HCT116 (cell line): Measurements from ENCODE around the gene BNC2. TPM values are rescaled to one million over a fixed set of nuclear protein-coding genes. Genes with fewer than 3 reads are reported as not detected.

Source experiments
- ATAC-seq: fragments of 200-7000 bp; cut with Tn5 transposase; 2 replicates; pipeline ENCODE4 v1.9.1; 2020; ENCODE audit warnings: mild to moderate bottlenecking, moderate library complexity
- BruUV-seq: library from RNA; stranded (reverse); fragments of 400-500 nt; replicated peaks from 2 replicates; lab custom pipeline; 2021; lab: Mats Ljungman, UMichigan
- CTCF ChIA-PET: fragments of 300-600 bp; sonication (Branson Sonifier 250); formaldehyde crosslinking; loops from one replicate; lab custom pipeline; 2021; ENCODE audit warnings: antibody characterized with exemption; lab: Charles Lee
- POLR2A ChIA-PET: fragments of 300-600, 350-600 bp; sonication (Branson Sonifier 250); formaldehyde crosslinking; loops from one replicate; lab custom pipeline; 2021; ENCODE audit warnings: antibody characterized with exemption; lab: Charles Lee
- RAD21 ChIA-PET, 2 experiments: fragments of 300-600 bp; sonication (Branson Sonifier 250); formaldehyde crosslinking; loops; one replicate each; lab custom pipeline; 2023; ENCODE audit warnings: low total read pairs in 2 of 2; ENCODE audit not compliant: uncharacterized antibody in 2 of 2, unreplicated experiment in 2 of 2, low non-redundant PET in 1 of 2; lab: Charles Lee
- DNase-seq: peaks from one replicate; pipeline ENCODE4 v3.0.0-alpha.2; 2010; ENCODE audit warnings: low read depth, low spot score
- H2AFZ ChIP-seq: fragments of 200-600 bp; shearing (Covaris generic), sonication (generic); 2 replicates; pipeline ENCODE4 v1.6.1; 2017; ENCODE audit warnings: low read depth, mixed run types, mixed read lengths, antibody characterized with exemption, low read length; ENCODE audit not compliant: poor library complexity, severe bottlenecking
- H3K27ac ChIP-seq: 2 replicates; pipeline ENCODE4 v1.5.1; 2012; ENCODE audit warnings: low read depth, low read length
- H3K27me3 ChIP-seq: fragments of 200-600 bp; sonication (generic); 2 replicates; pipeline ENCODE4 v1.6.1; 2016; ENCODE audit warnings: mixed run types, low read length, mixed read lengths; ENCODE audit not compliant: insufficient read depth
- H3K36me3 ChIP-seq, 2 experiments: fragments of 200-500 bp in 1 of 2; fragments of 200-600 bp in 1 of 2; sonication (Bioruptor generic) in 1 of 2; sonication (generic) in 1 of 2; 2 replicates each; pipeline versions ENCODE4 v1.5.1 to v1.6.1; 2014 to 2016; ENCODE audit warnings: low read length in 2 of 2, inconsistent platforms in 1 of 2, mixed read lengths in 1 of 2, mixed run types in 1 of 2; ENCODE audit not compliant: insufficient read depth in 2 of 2, control insufficient read depth in 1 of 2
- H3K4me1 ChIP-seq, 2 experiments: fragments of 200-600 bp in 1 of 2; sonication (generic) in 1 of 2; 2 replicates each; pipeline versions ENCODE4 v1.5.1 to v1.6.1; 2012 to 2017; ENCODE audit warnings: low read length in 2 of 2, inconsistent platforms in 1 of 2, mild to moderate bottlenecking in 1 of 2, mixed read lengths in 1 of 2, mixed run types in 1 of 2, moderate library complexity in 1 of 2; ENCODE audit not compliant: insufficient read depth in 2 of 2, control insufficient read depth in 1 of 2
- H3K4me2 ChIP-seq: fragments of 200-600 bp; sonication (generic); 2 replicates; pipeline ENCODE4 v1.6.1; 2017; ENCODE audit warnings: mixed run types, low read length, mixed read lengths
- H3K4me3 ChIP-seq, 2 experiments: fragments of 200-600 bp in 1 of 2; sonication (generic) in 1 of 2; replicated peaks in 1 of 2; 2 replicates each; pipeline ENCODE4 v1.5.1; 2011 to 2016; ENCODE audit warnings: low read length in 2 of 2, control low read depth in 1 of 2, low read depth in 1 of 2, mild to moderate bottlenecking in 1 of 2, mixed read lengths in 1 of 2, mixed run types in 1 of 2
- H3K79me2 ChIP-seq: fragments of 200-600 bp; sonication (generic); 2 replicates; pipeline ENCODE4 v1.6.1; 2017; ENCODE audit warnings: mild to moderate bottlenecking, mixed run types, low read length, moderate library complexity, mixed read lengths; ENCODE audit not compliant: insufficient read depth
- H3K9ac ChIP-seq: fragments of 200-600 bp; sonication (generic); 2 replicates; pipeline ENCODE4 v1.6.1; 2016; ENCODE audit warnings: low read length, mixed read lengths
- H3K9me2 ChIP-seq: fragments of 200-600 bp; sonication (generic), shearing (Covaris generic); 2 replicates; pipeline ENCODE4 v1.6.1; 2017; ENCODE audit warnings: mixed run types, mild to moderate bottlenecking, moderate library complexity; ENCODE audit not compliant: insufficient read depth
- H3K9me3 ChIP-seq, 2 experiments: fragments of 200-500 bp in 1 of 2; fragments of 200-600 bp in 1 of 2; sonication (Bioruptor generic) in 1 of 2; sonication (generic) in 1 of 2; 2 replicates each; pipeline ENCODE4 v1.6.1; 2014 to 2017; ENCODE audit warnings: low read length in 2 of 2, mixed read lengths in 2 of 2, inconsistent platforms in 1 of 2, low read depth in 1 of 2, mild to moderate bottlenecking in 1 of 2, mixed run types in 1 of 2, moderate library complexity in 1 of 2; ENCODE audit not compliant: control insufficient read depth in 1 of 2, insufficient read depth in 1 of 2
- H4K20me1 ChIP-seq: fragments of 200-600 bp; sonication (generic), shearing (Covaris generic); 2 replicates; pipeline ENCODE4 v1.6.1; 2017; ENCODE audit warnings: mixed run types, mild to moderate bottlenecking, moderate library complexity; ENCODE audit not compliant: insufficient read depth
- CBX3 ChIP-seq: IDR thresholded peaks from 2 replicates; pipeline ENCODE4 v1.6.1; 2012; ENCODE audit warnings: low read depth
- CEBPB ChIP-seq: IDR thresholded peaks from 2 replicates; pipeline ENCODE4 v1.6.1; 2012; ENCODE audit warnings: low read depth
- EZH2 ChIP-seq: fragments of 200-600 bp; sonication (generic); IDR thresholded peaks from 2 replicates; pipeline ENCODE4 v1.6.1; 2017; ENCODE audit warnings: antibody characterized with exemption, mixed run types
- EZH2phosphoT487 ChIP-seq: fragments of 200-600 bp; IDR thresholded peaks from 2 replicates; pipeline ENCODE4 v1.6.1; 2018; ENCODE audit warnings: antibody characterized with exemption, borderline replicate concordance
- FOSL1 ChIP-seq: IDR thresholded peaks from 2 replicates; pipeline ENCODE4 v1.6.1; 2012; ENCODE audit warnings: low read depth
- POLR2A ChIP-seq: IDR thresholded peaks from 2 replicates; pipeline ENCODE4 v1.7.0; 2011; ENCODE audit warnings: borderline replicate concordance; ENCODE audit not compliant: insufficient read depth, insufficient read length; ENCODE audit errors: extremely low read depth
- POLR2AphosphoS5 ChIP-seq: IDR thresholded peaks from 2 replicates; pipeline ENCODE4 v1.6.1; 2011; ENCODE audit warnings: mild to moderate bottlenecking, low read depth, low read length, moderate library complexity
- RAD21 ChIP-seq: IDR thresholded peaks from 2 replicates; pipeline ENCODE4 v1.6.1; 2012; ENCODE audit warnings: low read depth, mild to moderate bottlenecking
- SIN3A ChIP-seq: IDR thresholded peaks from 2 replicates; pipeline ENCODE4 v1.6.1; 2012; ENCODE audit warnings: low read depth
- SRF ChIP-seq: IDR thresholded peaks from 2 replicates; pipeline ENCODE4 v1.6.1; 2012; ENCODE audit warnings: low read depth
- ZNF274 ChIP-seq: fragments of 200-500 bp; sonication (Bioruptor generic); IDR thresholded peaks from 2 replicates; pipeline ENCODE4 v1.6.1; 2014; ENCODE audit warnings: mild to moderate bottlenecking, low read depth, low read length, inconsistent platforms
- intact Hi-C: fragments of 100-400 bp; cut with micrococcal nuclease; formaldehyde crosslinking; loops from 2 replicates; pipeline ENCODE4 v1.10.0; 2022
- total RNA-seq: library from RNA; stranded (reverse); gene quantifications from one replicate; pipeline ENCODE4 v1.2.1, GENCODE V29; 2021; ENCODE audit not compliant: unreplicated experiment
- TF ChIP-seq, protein P1 (sequence below): IDR thresholded peaks from 2 replicates; pipeline ENCODE4 v1.6.1; 2011; ENCODE audit warnings: mild to moderate bottlenecking, low read length, moderate library complexity; ENCODE audit not compliant: insufficient replicate concordance; ENCODE audit errors: extremely low read depth
- TF ChIP-seq, protein P2 (sequence below): IDR thresholded peaks from 2 replicates; pipeline ENCODE4 v1.6.1; 2012

Gene BNC2
- total RNA-seq, 1 experiment from 2014 or later = 0.37 TPM

DNA sequence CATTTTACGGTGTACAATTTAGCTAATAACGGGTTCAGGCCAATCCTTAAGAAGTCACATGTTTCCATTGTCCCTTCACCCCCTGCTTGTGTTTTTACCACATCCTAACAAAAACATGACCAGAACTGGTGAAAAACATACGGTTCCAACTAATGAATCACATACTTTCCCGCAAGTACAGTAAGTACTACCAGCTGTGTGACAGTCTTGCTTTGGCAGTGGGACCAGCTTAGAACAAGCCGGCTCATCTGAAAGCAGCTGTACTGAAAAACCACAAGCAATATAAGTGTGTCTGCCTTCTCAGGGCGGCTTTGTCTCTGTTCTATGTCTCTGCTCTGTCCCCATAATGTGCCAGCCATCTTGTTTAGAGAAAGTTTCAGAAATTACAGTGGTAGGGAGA lies 242.5 kb downstream of the BNC2 start:
- Histone ChIP-seq H4K20me1 (no peaks in the 10 kb centered on the region), H2AFZ (no peak overlapping the region)
- no peak for DNase-seq
- CTCF ChIA-PET = no interaction called here
- TF ChIP-seq FOSL1 (no peak), EZH2 (no peak), EZH2phosphoT487 (no peak), POLR2A (no peak), ZNF274 (no peak), SIN3A (no peak), POLR2AphosphoS5 (no peak), CBX3 (no peak)
- TF ChIP-seq, protein P1, sequence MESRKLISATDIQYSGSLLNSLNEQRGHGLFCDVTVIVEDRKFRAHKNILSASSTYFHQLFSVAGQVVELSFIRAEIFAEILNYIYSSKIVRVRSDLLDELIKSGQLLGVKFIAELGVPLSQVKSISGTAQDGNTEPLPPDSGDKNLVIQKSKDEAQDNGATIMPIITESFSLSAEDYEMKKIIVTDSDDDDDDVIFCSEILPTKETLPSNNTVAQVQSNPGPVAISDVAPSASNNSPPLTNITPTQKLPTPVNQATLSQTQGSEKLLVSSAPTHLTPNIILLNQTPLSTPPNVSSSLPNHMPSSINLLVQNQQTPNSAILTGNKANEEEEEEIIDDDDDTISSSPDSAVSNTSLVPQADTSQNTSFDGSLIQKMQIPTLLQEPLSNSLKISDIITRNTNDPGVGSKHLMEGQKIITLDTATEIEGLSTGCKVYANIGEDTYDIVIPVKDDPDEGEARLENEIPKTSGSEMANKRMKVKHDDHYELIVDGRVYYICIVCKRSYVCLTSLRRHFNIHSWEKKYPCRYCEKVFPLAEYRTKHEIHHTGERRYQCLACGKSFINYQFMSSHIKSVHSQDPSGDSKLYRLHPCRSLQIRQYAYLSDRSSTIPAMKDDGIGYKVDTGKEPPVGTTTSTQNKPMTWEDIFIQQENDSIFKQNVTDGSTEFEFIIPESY = no peak
- TF ChIP-seq, all 23 proteins: peak for 0
- no peaks in the 10 kb centered on the region for H3K9me3 ChIP-seq
- POLR2A ChIA-PET = no interaction called here
- H3K4me3 ChIP-seq = no peak overlapping the region
- RAD21 ChIA-PET = no interaction called here
- H3K9ac ChIP-seq = no peak overlapping the region
- H3K79me2 ChIP-seq = no peaks in the 10 kb centered on the region
- peaks cover 44% of the 10 kb centered on the region; the same call in 1 of the 2 replicates for H3K27me3 ChIP-seq
- no peak overlapping the region for H3K4me2 ChIP-seq
- H3K9me2 ChIP-seq = no peaks in the 10 kb centered on the region
- ATAC-seq = no peak
- no peak overlapping the region for H3K27ac ChIP-seq
- BruUV-seq = no TSS peak
- H3K4me1 ChIP-seq = no peaks in the 10 kb centered on the region
- no peaks in the 10 kb centered on the region for H3K36me3 ChIP-seq
- intact Hi-C loops = no loop called here

DNA sequence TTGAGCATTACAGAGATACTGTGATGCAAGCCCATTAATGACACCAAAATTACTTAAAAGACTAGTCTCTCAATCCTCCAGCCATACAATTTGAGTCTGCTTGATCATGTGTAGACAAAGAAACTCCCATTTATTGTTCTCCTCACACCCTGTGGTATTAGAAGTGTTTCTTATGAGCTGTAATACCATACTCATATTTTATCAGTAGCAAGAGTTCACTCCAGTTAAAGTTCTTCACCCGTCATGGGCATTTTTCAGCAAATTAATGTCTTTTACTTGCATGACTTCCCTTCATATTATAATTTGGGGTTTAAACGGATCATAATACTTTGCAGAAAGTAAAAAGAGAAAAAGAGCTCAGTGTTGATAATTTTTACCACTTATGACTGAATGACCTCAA lies 242.9 kb downstream of the BNC2 start:
- no TSS peak for BruUV-seq
- Histone ChIP-seq H2AFZ (no peak overlapping the region), H3K4me3 (no peak overlapping the region), H3K4me2 (no peak overlapping the region), H3K9ac (no peak overlapping the region), H3K27ac (no peak overlapping the region), H3K4me1 (no peaks in the 10 kb centered on the region), H3K36me3 (no peaks in the 10 kb centered on the region), H3K9me2 (no peaks in the 10 kb centered on the region), H4K20me1 (no peaks in the 10 kb centered on the region), H3K9me3 (no peaks in the 10 kb centered on the region), H3K79me2 (no peaks in the 10 kb centered on the region), H3K27me3 (peaks cover 46% of the 10 kb centered on the region)
- ATAC-seq (no peak), DNase-seq (no peak)
- intact Hi-C loops = no loop called here
- ChIA-PET RAD21 (no interaction called here), POLR2A (no interaction called here), CTCF (no interaction called here)
- TF ChIP-seq RAD21 = no peak
- no peak for TF ChIP-seq SRF
- TF ChIP-seq, protein P2, sequence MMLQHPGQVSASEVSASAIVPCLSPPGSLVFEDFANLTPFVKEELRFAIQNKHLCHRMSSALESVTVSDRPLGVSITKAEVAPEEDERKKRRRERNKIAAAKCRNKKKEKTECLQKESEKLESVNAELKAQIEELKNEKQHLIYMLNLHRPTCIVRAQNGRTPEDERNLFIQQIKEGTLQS = no peak
- no peak for TF ChIP-seq CEBPB
- no peak for TF ChIP-seq CBX3
